ENCODE measurements around the gene ZSWIM2.
"Not testable (repeated sequence)": the region's sequence is repeated elsewhere in the genome, so short reads cannot be mapped to it uniquely, and the experiment has no call there.

ZSWIM2 gene

GRCh38 chr2:186842373-186842772 is 6.6 kb downstream of the ZSWIM2 start:
- DNase-seq (ENCODE audit: low read depth) = no peak

GRCh38 chr2:186841940-186842339 is 7.0 kb downstream of the ZSWIM2 start:
- DNase-seq (ENCODE audit: low read depth) = no peak

GRCh38 chr2:186835628-186836027 is 13.3 kb downstream of the ZSWIM2 start:
- no peak for DNase-seq (ENCODE audit: low read depth)

- no peak for DNase-seq (ENCODE audit: low read depth)
Measured at GRCh38 chr2:186827862-186828492, 21.0 kb downstream of the ZSWIM2 start.

GRCh38 chr2:186827411-186827810 is 21.6 kb downstream of the ZSWIM2 start:
- DNase-seq (ENCODE audit: low read depth) = no peak

- DNase-seq (ENCODE audit: low read depth) = no peak
Measured at GRCh38 chr2:186822323-186822722, 26.6 kb downstream of the ZSWIM2 start.

- no peak for DNase-seq (ENCODE audit: low read depth)
Measured at GRCh38 chr2:186820303-186820702, 28.7 kb downstream of the ZSWIM2 start.

GRCh38 chr2:186811760-186812159 is 37.2 kb downstream of the ZSWIM2 start:
- DNase-seq (ENCODE audit: low read depth) = not testable (repeated sequence)

- DNase-seq (ENCODE audit: low read depth) = no peak
Measured at GRCh38 chr2:186806591-186806990, 42.4 kb downstream of the ZSWIM2 start.

- DNase-seq (ENCODE audit: low read depth) = not testable (repeated sequence)
Measured at GRCh38 chr2:186798604-186799003, 50.4 kb downstream of the ZSWIM2 start.

- no peak for DNase-seq (ENCODE audit: low read depth)
Measured at GRCh38 chr2:186784930-186785329, 64.0 kb downstream of the ZSWIM2 start.

- no peak for DNase-seq (ENCODE audit: low read depth)
Measured at GRCh38 chr2:186783254-186783653, 65.7 kb downstream of the ZSWIM2 start.

GRCh38 chr2:186780701-186781316 is 68.2 kb downstream of the ZSWIM2 start:
- DNase-seq (ENCODE audit: low read depth) = no peak
